ENCODE data around the gene DNAJB13. TPM values are rescaled to one million over a fixed set of nuclear protein-coding genes. Genes with fewer than 3 reads are reported as not detected.
"Not testable (repeated sequence)": the region's sequence is repeated elsewhere in the genome, so short reads cannot be mapped to it uniquely, and the experiment has no call there.

The DNAJB13 gene
- total RNA-seq, 1 donor from 2014 or later: not detected

- Mint-ChIP-seq H3K27me3 (ENCODE audit: unreplicated experiment) (no peaks in the 10 kb centered on the region), H3K36me3 (ENCODE audit: unreplicated experiment) (peaks cover 9% of the 10 kb centered on the region), H3K4me1 (ENCODE audit: unreplicated experiment) (peaks cover 44% of the 10 kb centered on the region), H3K27ac (ENCODE audit: unreplicated experiment) (peak overlapping the region; percentile 82), H3K9me3 (ENCODE audit: unreplicated experiment) (no peaks in the 10 kb centered on the region), H3K4me3 (ENCODE audit: unreplicated experiment) (peak overlapping the region; percentile 93)
- TF ChIP-seq CTCF (IDR thresholded peaks at IDR 0.05): no peak
- no peak for DNase-seq (ENCODE audit: extremely low spot score, unreplicated experiment)
Observed at GRCh38 chr11:73981051-73981805, 30.4 kb downstream of the DNAJB13 start.

- Mint-ChIP-seq H3K9me3 (ENCODE audit: unreplicated experiment) (no peaks in the 10 kb centered on the region), H3K4me3 (ENCODE audit: unreplicated experiment) (peak within 1 kb of the TSS; percentile 93), H3K27me3 (ENCODE audit: unreplicated experiment) (no peaks in the 10 kb centered on the region), H3K4me1 (ENCODE audit: unreplicated experiment) (peaks cover 44% of the 10 kb centered on the region), H3K36me3 (ENCODE audit: unreplicated experiment) (peaks cover 3% of the 10 kb centered on the region), H3K27ac (ENCODE audit: unreplicated experiment) (peak within 1 kb of the TSS; percentile 99)
- TF ChIP-seq CTCF (IDR thresholded peaks at IDR 0.05): no peak
- peak; percentile 89 for DNase-seq (ENCODE audit: extremely low spot score, unreplicated experiment)
Observed at GRCh38 chr11:73982595-73982989, 31.8 kb downstream of the DNAJB13 start, which contains the start of gene UCP2. TSS of gene UCP2 (minus strand) at chr11:73982843. CDS start at chr11:73978378, 4,465 bp downstream.

- TF ChIP-seq CTCF (IDR thresholded peaks at IDR 0.05): no peak
- Mint-ChIP-seq H3K4me1 (ENCODE audit: unreplicated experiment) (peaks cover 44% of the 10 kb centered on the region), H3K27ac (ENCODE audit: unreplicated experiment) (peak overlapping the region; percentile 99), H3K9me3 (ENCODE audit: unreplicated experiment) (no peaks in the 10 kb centered on the region), H3K4me3 (ENCODE audit: unreplicated experiment) (peak overlapping the region; percentile 93), H3K36me3 (ENCODE audit: unreplicated experiment) (peaks cover 2% of the 10 kb centered on the region), H3K27me3 (ENCODE audit: unreplicated experiment) (no peaks in the 10 kb centered on the region)
- peak; percentile 94 for DNase-seq (ENCODE audit: extremely low spot score, unreplicated experiment)
Observed at GRCh38 chr11:73982990-73983740, 32.3 kb downstream of the DNAJB13 start.

- Mint-ChIP-seq H3K27ac (ENCODE audit: unreplicated experiment) (peak overlapping the region; percentile 99), H3K9me3 (ENCODE audit: unreplicated experiment) (no peaks in the 10 kb centered on the region), H3K27me3 (ENCODE audit: unreplicated experiment) (no peaks in the 10 kb centered on the region), H3K4me3 (ENCODE audit: unreplicated experiment) (peak overlapping the region; percentile 93), H3K36me3 (ENCODE audit: unreplicated experiment) (no peaks in the 10 kb centered on the region), H3K4me1 (ENCODE audit: unreplicated experiment) (peaks cover 42% of the 10 kb centered on the region)
- no peak for DNase-seq (ENCODE audit: extremely low spot score, unreplicated experiment)
- no peak for TF ChIP-seq CTCF (IDR thresholded peaks at IDR 0.05)
Observed at GRCh38 chr11:73983741-73984538, 33.1 kb downstream of the DNAJB13 start.

GRCh38 chr11:73985661-73986060 is 34.8 kb downstream of the DNAJB13 start:
- peaks cover 30% of the 10 kb centered on the region for H3K4me1 Mint-ChIP-seq (ENCODE audit: unreplicated experiment)
- not testable (repeated sequence) for H3K9me3 Mint-ChIP-seq (ENCODE audit: unreplicated experiment); DNase-seq (ENCODE audit: extremely low spot score, unreplicated experiment); H3K27ac Mint-ChIP-seq (ENCODE audit: unreplicated experiment); H3K27me3 Mint-ChIP-seq (ENCODE audit: unreplicated experiment); H3K4me3 Mint-ChIP-seq (ENCODE audit: unreplicated experiment); H3K36me3 Mint-ChIP-seq (ENCODE audit: unreplicated experiment)
